NCI-H1048 (cell line): ENCODE data around the gene AARS2.

Experiments
- DNase-seq: peaks from one replicate; lab custom pipeline; 2025; lab: John Stamatoyannopoulos, UW

The AARS2 gene

DNA sequence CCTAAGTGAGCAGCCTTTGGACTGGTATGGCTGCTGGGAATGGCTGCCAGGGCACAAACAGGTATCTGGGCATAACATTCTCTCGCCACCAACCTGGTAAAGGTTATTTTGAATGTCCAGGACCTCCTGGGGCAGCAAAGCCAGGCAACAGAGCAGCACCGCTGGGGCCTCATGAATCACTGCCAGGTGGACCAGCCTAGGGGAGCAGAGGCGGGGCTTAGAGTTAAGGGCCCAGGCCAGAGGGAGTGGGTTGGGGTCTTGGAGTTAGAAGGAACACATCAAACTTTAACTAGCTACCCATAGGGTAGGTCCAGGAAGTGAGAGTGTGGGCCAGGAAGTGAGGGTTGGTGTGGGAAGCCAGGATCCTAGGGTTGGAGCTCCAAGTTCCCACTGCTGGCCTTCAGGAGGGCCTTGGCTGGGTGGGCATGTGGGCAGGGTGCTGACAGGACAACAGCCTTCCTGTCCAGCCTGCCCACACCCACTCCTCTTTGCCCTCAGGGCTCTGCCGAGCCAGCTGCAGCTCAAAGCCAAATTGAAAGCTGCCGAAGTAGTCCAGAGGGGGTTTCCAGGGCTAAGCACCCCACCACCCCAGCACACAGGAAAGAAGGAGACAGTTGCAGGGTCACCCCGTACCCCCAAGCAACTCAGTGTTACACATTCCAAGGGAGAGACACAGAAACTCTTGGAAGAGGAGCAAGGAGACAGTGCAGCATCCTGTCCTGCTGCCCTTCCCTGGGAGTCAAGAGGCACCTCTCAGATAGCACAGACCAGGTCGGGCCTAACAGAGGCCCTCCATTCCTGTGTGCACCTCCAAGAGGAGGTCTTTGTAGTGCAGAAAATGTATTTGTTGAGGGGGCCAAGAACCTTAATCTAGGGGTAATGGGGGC lies 50.4 kb downstream of the AARS2 start:
- no peak for DNase-seq

DNA sequence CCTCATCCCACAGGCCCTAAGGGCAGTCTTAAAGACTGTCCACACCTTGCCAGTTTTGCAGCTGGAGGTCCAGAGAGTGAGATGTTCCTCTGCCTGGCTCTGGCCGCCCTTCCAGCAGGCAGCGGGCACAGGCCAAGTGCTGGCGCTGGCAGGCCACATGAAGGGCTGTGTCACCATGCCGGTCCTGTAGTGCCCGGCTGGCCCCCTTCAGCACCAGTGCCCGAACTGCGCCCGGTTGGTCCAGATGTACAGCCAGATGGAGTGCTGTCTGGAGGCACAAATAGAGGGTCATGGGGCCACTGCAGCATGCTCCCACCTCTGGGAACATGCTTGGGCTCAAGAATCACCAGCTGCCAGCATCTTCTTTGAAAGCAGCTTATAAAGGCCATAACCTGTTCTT lies 51.6 kb downstream of the AARS2 start:
- DNase-seq, result no peak

DNA sequence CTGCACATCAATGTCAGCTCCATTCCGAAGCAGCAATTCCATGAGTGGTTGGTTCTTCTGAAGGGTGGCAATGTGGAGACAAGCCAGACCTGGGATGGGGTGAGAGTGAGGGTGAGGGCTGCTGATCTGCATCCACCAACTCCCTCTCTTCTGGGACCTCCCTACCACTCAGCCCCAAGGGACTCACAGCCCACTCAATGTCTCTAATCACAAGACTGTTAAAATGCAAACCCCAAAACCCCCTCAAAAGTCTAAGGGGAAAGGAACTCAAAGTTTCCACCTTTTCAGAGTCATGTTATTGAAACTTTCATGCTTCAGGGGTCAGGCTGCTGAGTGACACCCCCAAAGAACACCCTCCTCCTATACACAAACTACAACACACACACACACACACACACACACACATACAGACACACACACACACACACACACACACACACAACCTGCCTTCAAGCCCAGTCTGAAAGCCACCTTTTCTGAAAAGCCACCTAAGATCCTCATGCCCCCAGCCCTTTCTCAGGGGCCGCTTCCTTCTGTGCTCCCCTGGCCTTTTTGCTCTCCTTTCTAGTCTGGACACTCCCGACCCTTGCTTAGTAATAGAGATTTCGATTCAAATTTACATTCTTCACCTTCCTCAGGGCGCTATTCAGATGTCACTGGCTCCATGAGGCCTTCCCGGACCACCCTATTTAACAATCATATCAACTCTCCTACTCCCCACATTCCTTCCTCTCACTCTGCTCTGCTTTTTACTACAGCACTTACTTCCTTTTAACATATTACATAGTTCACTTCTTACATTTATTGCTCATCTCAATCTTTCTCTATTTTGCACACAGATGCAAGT lies 52.5 kb downstream of the AARS2 start:
- DNase-seq, result no peak

DNA sequence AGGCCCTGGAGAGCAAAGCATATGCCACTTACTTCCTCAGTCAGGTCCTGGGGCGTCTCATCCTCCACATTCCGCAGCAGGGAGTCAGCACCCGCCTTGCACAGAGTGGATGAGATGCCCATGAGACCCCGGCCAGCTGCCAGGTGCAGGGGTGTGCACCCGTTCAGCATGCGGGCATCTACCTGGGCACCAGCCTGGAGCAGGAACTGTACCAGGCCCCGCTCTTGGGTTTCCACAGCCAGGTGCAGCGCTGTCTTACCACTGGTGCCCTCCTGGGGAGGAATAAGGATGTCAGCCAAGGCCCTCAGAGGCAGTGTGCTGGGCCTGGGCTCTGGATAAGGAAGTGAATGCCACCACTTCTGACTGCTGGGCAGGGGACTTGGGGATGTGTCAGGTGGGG lies 53.1 kb downstream of the AARS2 start:
- no peak for DNase-seq

DNA sequence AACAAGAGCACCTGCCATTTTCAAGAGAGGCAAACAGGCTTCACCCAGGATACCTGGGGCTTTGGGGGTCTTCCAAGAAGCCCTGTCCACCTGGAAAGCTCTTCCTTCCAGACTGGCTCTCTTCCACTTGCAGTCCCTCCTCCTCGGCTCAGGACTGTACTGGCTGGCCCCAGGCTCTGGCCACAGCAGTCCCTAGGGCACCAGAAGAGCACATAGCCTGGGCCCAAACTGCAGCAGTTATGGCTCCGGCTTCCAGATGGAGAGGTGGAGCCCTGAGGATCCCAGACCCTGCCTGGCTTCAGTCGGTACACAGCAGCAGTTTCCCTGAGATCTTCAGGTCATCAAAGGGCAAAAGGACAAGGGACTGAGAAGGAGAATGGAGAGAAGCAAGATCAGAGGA lies 54.2 kb downstream of the AARS2 start:
- DNase-seq, result no peak

DNA sequence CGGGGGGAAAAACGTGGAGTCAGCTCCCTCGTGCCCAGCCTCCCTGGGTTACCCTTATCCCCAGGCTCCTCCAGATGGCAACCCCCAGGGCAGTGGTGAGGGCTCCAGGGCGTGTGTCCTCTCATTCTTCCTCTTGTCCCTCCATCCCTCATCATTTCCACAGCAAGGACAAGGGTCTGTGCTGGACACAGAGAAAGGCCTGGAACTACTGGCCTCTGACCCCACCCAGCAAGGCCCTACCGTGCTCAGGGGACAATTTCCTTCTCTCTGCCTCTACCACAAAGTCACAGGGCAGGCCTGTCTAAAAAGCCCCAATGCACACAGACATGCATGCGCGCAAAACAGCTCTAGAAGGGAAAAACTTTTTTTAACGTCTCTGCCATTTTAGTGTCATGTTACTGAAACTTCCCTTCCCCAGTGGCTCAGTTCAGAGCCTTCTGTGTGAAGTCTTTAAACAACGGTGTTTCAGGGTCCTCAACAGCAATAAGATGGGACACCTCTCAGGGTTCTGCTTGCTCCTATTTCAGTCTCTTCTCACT lies 54.8 kb downstream of the AARS2 start:
- no peak for DNase-seq

DNA sequence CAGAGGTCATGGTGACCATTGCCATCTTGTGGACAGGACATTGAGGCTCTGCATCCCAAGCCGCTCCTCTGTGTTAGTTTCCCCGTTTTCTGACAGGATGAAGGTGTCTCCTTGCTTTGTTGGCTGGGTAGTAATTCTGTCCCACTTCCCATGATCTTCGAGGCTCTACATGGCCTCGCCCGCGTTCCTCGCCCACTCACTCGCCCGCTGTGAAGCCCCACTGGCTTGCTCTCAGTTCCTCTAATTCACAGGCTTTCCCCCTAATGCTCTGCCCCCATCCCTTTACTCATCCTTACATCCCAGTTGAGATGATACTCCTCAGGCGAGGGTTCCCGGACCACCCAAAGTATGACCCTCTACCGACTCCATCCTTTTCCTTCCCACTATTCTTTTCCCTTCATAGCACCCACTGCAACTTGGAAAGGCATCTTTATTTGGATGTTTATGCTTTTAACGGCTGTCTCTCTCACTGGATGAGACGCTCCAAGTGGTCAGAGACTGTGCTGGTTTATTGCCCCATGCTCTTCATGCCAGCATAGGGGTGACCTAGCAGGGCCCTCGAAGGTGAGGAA lies 55.3 kb downstream of the AARS2 start:
- DNase-seq, result no peak

DNA sequence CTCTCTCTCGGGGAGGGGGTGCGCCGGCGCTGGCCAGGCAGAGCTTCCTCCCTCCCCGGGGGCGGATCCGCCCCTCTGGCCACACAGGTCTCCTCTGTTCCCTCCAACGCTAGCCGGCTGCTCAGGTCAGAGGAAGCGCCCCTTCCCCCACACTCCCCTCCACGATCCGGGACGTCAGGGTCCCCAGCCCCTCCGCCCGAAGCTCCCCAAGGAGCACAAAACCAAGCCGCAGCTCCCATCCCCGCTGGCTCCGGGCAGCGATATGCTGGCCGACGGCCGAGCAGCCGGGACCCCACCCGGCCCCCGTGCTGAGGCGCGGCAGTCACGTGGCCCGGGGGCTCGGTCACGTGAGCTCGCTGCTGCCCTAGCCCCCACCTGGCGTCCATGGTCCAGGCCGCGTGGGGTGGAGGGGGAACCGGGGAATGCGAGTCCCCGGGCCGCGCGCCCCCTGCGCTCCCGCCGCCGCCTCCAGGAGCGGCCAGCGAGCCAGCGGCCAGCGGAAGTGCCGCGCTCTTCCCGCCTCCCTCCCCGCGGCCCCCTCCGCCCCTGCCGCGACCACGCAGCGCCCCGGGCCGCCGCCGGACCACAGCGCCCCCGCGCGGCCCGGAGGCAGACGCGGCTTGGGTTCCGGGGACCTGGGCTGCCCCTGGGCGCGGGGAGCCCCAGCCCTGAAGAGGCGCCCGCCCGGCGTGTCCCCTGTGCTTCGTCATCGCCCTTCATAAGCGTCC lies 56.0 kb downstream of the AARS2 start, which contains the start of gene SLC35B2:
SLC35B2 (minus strand) TSS at position 504 of the 728 bp plus-strand sequence; CDS start at position 386, 118 bp downstream.
- no peak for DNase-seq

DNA sequence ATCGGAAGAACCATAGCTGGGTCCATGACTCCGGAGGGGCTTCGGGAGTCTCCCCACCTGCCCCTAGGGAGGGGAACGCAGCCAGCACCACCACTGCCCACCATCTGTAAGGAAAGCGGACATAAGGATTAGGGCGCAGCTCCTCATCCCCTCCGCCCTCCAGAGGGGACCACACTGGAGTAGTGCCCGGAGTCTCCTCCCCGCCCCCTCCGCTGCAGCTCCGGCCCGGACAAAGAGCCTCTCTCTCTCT lies 56.4 kb downstream of the AARS2 start:
- no peak for DNase-seq

DNA sequence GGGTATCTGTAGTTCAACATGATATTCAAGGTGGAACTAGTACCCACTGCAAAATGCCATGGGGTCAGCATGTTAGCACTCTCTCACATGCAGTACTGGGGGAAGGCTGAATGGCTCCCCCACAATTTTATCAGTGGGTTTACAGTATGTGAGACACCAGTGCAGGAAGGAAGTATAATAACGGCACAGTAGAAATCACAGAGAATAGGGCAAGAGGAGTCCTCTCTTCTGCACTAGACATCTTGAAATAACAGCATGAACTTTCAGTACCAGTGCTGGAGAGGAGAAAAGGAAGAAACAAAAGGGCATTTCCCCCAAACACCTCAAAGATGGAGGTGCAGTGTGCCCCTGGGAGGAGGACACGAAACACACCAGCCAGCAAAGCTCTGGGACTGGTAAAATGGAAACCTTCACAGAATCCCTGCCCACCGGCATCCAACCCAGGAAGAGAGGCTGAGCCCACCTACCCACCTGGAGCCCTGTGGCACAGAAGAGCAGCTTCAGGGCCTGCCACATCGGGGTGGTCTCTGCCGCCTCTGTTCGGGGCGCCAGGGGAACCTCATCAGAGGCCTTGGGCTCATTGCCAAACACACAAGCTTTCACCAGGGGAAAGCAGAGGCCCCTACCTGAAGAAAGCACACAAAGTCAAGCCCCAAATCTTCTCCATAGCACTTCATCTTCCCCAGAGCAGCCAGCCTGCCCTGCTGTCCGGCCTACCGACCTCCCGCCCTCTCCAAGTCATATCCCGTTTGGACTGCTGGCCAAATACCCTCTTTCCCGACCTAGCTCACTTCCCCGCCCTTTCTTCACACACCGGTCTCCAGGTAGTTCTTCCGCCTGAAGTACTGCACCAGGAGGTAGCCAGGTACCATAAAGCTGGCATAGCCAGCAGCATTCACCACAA lies 57.0 kb downstream of the AARS2 start:
- DNase-seq, result no peak

DNA sequence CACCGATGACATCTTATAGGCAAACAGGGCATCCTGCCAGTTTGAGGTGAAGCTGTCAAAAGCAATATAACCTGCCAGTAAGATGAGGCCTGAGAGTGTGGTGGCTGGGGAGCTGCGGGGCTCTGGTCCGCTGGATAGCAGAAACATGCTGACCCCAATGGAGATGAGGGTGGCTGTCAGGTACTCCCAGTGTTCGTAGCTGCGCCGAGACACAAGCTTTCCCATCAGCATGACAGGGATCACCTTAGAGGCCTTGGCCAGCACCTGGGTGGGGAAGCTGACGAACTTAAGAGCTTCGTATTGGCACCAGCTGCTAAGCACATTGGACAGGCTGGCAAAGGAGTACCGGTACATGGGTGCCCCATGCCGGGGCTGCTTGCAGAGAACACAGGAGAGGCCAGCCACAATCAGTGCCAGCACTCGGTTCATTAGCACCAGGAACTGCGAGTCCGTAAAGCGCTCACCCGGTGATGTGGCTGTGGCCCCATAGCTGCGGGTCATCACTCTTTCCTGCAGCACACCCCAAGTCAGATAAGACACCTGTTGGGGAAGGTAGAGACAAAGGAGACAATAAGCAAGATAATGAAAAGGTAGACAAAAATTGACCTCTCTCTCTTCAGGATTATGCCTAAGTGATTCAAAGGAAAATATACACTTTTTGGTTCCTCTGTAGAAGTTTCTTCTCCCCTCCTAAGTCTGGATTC lies 57.9 kb downstream of the AARS2 start:
- no peak for DNase-seq

DNA sequence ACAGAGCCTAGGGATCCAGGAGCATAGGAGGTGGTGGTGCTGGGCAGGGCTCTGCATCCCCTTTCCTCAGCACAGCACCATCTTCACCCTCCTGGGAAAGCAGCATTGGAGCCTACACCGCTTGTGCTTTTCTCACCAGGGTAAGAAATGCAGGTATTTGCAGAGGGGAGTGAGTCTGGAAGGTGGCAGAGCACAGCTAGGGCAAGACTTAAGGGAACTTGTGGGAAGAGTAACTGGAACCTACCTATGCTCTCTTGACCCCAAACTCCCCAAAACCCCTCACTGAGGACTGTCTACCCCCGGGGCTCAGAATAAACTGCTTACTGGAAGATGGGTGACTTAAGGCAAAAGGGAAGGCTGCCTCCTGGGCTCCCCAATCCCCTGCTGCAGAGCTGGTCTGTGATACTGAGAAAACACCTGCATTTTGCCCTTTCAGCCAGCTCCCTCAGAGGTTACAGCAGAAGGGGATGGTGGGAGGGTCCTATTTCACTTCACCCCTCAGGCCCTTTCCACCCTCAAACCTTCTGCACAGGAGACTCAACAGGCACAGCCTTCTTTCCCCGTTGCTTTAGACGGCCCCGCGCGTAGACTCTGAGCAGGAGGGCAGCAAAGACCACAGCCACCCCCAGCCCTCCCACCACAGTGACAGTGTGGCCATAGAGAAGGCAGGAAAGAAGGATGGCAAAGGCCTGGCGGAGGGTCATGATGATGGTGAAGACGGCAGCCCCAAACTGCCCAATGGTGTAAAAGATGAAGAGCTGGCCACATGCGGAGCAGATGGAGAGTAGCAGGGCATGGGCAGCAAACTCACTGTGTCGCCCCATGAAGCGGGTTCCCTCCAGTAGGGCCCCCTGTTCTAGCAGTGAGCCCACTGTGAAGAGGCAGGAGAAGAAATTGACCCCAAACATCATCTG lies 58.7 kb downstream of the AARS2 start:
- DNase-seq, result no peak

DNA sequence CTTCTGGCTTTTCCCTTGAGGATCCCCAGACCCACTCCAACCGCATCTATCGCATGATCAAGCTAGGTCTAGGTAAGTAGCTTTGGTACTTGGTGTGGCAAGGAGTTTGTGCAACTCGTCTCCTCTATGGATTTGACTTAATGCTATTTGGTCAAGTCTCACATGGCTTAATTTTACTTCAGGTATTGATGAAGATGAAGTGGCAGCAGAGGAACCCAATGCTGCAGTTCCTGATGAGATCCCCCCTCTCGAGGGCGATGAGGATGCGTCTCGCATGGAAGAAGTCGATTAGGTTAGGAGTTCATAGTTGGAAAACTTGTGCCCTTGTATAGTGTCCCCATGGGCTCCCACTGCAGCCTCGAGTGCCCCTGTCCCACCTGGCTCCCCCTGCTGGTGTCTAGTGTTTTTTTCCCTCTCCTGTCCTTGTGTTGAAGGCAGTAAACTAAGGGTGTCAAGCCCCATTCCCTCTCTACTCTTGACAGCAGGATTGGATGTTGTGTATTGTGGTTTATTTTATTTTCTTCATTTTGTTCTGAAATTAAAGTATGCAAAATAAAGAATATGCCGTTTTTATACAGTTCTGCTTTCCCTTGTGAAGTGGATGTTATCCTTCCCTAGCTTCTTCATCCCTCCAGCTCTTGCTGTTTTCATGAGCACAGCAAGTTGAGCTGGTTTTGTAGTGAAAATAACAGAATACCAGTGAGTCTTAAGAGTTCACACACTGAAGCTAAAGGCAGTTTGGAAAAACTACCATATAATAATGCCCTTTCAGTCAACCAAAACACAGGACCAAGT lies 59.6 kb downstream of the AARS2 start:
- no peak for DNase-seq

DNA sequence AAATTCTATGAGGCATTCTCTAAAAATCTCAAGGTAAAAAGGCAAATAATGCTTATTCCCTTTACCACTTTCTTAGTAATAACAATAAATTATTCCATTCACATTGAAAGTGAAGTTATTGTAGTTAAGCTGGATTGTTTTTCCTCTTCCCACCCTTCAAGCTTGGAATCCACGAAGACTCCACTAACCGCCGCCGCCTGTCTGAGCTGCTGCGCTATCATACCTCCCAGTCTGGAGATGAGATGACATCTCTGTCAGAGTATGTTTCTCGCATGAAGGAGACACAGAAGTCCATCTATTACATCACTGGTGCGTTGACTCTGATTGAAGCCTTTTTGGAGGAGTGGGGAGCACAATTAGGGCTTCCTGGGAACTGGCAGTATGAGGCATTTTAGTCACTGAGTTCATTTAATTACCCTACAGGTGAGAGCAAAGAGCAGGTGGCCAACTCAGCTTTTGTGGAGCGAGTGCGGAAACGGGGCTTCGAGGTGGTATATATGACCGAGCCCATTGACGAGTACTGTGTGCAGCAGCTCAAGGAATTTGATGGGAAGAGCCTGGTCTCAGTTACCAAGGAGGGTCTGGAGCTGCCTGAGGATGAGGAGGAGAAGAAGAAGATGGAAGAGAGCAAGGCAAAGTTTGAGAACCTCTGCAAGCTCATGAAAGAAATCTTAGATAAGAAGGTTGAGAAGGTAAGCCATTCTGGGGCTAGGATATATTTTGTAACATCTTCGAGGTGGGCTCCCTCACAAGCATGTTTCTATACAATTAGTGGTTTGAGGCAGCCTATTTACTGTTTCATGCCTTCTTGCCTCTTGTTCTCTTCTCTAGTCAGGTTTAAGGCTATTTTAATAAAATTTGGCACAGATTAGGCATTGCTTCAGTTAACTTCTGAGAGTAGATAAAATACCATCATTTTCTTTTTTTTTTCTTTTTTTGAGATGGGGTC lies 61.3 kb downstream of the AARS2 start:
- DNase-seq, result no peak

DNA sequence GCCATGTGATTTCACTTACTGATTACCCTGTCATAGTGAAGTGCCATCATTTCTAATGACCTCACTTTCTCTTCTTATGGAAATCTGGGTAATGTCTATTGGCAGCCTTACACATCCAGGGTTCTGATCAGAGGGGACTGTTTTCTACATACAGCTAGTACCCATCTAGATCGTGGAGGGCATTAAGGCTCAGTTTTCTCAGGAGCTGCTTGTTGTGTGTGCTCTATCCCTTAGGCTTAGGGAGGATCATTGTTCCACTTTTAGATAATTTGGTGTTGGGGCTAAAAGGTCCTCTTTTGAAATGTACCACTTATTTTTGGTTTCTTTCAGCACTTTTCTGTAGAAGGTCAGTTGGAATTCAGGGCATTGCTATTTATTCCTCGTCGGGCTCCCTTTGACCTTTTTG lies 62.4 kb downstream of the AARS2 start:
- DNase-seq, result no peak

DNA sequence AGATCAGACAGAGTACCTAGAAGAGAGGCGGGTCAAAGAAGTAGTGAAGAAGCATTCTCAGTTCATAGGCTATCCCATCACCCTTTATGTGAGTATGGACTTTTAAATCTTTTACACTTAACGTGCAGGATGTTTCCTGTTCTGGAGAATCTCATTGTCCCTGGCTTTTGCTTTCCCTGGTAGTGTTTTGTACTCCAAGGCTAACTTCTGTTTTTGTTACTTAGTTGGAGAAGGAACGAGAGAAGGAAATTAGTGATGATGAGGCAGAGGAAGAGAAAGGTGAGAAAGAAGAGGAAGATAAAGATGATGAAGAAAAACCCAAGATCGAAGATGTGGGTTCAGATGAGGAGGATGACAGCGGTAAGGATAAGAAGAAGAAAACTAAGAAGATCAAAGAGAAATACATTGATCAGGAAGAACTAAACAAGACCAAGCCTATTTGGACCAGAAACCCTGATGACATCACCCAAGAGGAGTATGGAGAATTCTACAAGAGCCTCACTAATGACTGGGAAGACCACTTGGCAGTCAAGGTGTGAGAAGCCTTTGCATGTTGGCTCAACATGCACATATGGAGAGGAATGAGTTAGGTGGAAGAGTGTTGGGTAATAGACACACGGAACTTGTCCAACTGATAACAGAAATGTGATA lies 63.0 kb downstream of the AARS2 start:
- DNase-seq, result no peak
